Measurements from ENCODE around the gene ITSN1.
"Not testable (repeated sequence)": the region's sequence is repeated elsewhere in the genome, so short reads cannot be mapped to it uniquely, and the experiment has no call there.

ITSN1 gene

DNA sequence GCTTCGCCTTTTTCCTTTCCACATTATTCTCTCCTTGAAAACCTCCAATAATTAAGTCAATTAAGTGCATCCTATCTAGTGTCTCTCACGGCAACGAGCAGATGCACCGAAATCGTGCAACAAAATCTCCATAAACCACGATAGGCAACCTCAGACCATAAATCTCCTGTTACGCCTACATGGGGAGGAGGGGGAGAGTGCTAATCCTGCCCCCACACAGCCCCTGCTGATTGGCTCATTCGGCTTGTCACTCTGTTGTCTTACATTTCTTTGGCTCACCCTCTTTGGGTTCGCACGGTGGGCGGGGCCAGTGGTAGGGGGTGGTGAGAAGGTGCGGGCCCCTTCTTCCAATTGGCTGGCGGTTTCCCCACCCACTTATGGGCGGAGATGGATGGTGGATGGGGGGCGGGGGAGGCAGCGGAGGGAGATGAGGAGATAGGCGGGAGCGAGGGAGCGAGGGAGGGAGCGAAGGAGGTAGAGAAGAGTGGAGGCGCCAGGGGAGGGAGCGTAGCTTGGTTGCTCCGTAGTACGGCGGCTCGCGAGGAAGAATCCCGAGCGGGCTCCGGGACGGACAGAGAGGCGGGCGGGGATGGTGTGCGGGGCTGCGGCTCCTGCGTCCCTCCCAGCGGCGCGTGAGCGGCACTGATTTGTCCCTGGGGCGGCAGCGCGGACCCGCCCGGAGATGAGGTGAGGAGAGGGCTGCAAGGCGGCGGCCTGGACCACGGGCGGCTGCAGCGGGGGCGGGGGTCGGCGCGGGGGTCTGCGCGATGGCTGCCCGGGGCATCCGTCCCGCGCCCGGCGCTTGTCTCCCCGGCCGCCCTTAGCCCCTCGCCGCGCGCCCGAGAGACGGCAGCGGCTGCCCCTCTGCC is at the start of gene ITSN1:
Gene ITSN1, plus strand, starts transcription at position 475 of the 869 bp plus-strand sequence. CDS start 76,328 bp downstream, outside the sequence.
- DNase-seq (ENCODE audit: low spot score), result peak; percentile 97

DNA sequence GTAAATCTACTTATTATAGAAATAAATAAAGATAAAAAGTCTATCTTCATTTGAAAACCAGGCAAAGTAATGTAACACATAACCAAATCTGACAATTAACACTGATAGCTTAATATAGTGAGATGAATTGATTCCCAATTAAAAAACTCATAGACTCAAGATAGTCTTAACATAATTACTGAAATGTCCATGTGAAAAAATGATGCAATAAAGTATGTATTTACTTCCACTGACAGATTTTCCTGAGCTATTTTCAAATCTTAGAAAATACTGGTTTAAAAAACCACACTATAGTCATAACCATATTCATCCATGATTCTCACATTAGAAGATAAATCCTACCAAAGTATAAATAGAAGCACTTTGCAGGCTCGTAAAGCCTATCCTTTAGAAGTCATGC is 44.2 kb upstream of the ITSN1 start:
- no peak for DNase-seq (ENCODE audit: low spot score)

DNA sequence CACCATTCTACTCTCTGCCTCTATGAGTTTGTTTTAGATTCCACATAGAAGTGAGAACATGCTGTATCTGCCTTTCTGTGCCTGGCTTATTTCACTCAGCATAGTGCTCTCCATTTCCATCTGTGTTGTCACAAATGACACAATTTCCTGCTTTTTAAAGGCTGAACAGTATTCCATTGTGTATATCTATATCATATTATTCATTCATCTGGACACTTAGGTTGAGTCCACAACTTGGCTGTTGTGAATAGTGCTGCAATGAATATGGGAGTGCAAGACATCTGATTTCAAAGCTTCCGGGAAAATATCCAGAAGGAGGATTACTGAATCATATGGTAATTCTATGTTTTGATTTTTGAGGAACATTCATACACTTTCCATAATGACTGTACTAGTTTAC is 33.7 kb upstream of the ITSN1 start:
- DNase-seq (ENCODE audit: low spot score), result peak; percentile 41

DNA sequence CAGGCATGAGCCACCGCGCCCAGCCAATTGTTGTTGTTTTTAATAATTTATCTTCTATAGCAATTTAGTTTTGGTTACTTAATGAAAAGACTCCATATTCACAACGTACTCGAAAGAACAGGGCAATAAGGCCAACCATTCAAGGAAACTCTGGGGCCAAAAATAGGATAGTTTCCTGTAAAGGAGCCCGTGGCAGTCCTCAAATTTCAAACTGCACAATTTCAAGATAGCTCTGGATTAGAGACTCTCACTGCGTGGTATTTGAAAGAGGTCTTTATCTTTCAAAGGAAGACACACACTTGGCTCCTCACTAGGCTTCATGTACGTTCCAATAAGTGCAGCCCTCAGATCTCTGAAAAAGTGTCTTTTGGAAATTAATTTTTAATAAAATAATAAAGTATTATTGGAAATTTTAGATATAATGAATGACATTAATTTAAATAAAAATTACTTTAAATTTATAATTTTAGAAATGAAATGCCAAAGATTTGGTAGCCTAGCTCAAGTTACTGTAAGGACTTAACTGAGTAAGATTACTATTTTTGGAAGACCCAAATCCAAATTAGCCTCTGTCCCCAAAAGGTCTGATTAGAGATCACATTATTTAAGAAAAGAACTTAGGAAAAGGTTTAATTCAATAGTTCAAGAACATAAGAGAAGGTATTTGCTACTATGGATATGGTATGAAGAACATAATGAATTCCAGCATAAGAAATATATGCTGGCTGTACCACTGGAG is 31.1 kb upstream of the ITSN1 start:
- DNase-seq (ENCODE audit: low spot score), result no peak

DNA sequence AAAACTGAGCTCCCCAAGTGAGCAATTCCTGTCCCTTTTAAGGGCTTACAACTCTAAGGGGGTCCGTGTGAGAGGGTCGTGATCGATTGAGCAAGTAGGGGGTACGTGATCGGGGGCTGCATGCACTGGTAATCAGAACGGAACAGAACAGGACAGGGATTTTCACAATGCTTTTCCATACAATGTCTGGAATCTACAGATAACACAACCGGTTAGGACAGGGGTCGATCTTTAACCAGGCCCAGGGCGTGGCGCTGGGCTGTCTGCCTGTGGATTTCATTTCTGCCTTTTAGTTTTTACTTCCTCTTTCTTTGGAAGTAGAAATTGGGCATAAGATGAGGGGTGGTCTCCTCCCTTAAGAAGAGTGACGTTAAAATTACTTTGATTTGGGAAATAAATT is 24.7 kb upstream of the ITSN1 start:
- not testable (repeated sequence) for DNase-seq (ENCODE audit: low spot score)

DNA sequence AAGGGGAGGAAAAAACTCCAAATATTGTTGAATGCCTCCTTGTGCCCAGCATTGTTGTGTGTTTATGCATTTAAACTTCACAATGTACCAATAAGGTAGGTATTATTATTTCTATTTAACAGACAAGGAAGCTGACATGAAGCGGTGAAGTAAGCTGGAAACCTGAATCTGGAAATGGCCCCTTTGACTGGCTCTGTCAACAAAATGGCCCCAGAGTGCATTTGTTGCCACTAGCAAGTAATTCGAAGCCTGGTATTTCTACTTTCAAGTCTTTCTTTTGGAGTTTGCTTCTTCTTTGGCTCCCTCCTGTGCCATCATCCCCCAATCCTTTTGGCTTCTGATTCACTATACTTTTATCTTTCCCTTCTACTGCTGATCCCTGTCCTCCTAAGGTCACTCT is 23.9 kb upstream of the ITSN1 start:
- no peak for DNase-seq (ENCODE audit: low spot score)

DNA sequence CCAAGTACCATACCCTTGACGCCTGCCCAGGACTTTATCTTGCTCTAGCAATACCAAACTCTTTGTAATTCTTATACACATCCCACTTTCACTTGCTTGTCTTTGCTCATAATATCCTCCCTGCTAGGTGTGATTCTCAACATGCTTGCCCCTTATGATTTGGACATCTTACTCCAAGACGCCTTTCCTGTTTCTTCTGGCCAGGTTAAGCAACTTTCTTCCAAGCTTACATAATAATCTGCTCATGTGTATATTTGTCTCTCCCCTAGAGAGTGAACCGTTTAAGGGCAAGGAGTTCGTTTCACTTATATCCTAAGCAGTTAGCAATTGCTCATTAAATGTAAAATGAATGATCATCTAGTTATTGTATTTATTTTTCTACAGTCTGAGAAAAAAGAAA is 22.6 kb upstream of the ITSN1 start:
- no peak for DNase-seq (ENCODE audit: low spot score)

DNA sequence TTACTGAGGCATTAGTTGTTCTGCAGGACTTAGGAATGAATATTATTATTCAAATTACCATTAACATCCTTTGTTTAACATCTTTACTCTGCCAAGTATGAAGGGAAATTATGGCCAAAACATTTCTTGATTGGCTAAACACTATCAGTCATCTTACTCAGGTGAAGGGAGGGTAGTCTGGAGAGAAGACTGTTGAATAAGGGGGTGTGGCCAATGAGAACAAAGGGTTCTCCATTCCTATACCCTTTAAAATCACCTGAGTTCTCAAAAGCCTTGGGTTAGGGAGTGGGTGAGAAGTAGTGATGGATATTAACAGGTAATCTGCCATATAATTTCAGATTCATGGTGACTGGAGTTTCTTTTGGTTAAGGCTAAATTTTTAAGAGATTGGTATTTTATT is 20.0 kb upstream of the ITSN1 start:
- DNase-seq (ENCODE audit: low spot score), result no peak

DNA sequence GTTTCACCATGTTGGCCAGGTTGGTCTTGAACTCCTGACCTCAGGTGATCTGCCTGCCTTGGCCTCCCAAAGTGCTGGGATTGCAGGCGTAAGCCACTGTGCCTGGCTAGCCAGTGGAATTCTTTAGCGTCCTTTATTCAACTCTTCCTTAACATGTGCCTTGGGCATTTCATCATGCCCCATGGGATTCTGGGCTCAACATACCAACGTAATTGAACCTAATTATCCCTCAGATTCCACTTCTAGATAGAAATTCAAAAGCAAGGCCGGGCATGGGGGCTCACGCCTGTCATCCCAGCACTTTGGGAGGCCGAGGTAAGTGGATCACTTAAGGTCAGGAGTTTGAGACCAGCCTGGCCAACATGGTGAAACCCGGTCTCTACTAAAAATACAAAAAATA is 16.1 kb upstream of the ITSN1 start:
- DNase-seq (ENCODE audit: low spot score), result not testable (repeated sequence)

DNA sequence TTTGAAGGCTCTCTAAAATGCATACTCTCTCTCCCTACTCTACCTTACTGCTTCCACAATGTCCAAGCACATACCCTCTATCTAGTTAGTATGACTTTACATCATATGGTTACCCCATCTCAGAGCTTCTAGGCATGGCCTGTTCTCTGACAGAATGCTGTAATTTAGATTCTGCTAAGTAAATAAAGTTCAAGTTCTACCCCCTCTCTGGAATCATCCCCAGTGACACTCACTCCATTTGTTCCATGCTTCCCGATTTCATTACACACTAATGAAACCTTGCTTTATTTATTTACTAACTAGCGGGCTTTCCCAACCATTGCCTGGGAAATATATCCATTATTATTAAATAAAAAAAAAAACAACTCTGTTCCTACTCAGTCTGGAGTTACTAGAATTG is 8.0 kb upstream of the ITSN1 start:
- no peak for DNase-seq (ENCODE audit: low spot score)

DNA sequence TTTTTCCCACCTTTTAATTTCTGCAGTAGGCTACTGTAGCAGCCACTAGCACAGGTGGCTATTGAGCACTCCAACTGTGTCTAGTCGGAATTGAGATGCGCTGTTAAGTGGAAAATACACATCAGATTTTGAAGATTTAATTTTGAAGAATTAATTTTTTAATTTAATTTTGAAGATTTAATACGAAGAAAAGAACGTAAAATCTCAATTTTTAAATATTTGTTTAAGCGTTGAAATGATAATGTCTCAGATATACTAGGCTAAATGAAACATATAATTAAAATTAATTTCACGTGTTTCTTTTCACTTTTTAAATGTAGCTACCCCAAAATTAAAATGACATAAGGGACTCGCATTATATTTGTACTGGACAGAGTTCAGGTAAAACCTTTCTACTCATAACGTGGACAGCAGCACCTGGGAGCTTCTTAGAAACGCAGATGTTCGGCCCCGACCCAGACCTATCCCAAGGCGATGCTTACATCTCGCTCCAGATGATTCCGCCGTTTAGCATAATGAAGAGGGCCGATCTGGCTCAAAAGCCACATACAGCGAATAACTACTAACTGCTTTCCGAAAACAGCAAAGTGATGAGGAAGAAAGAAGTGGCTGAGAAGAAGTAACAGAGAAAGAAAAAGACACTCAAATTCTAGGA is 1.5 kb upstream of the ITSN1 start:
- DNase-seq (ENCODE audit: low spot score), result peak; percentile 13

DNA sequence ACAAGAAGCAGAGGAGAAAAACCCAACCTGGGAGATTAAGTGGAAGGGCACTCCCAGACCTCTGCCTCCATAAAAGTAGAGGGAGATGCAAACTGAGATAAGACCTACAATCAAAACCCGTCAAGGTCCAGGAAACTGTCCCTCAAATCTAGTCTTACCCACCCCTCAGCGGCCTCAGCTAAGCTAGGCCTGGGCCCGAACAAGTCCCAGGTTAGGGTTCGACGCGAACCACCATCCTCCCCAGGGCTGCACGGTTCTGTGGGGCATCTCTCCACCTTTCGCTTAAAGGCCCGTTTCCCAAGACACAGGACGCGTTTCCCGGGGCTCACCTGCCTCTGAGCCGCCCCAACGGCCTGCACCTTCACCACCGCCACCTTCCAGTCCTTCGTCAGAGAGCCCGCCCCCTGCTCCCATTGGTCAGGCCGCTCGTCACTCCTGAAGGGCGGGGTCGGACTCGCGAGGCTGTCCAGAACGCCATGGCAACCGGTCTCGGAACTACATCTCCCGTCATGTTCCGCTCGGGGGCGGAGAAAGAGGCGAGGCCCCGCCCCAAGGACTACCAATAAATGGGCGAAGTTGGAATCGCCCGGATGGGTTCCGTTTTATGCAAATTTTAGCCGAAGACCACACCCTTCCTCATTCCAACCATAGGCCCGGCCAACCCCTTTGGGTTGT is 812 bp upstream of the ITSN1 start, which contains the start of gene CRYZL1:
Gene CRYZL1, minus strand, starts transcription at position 390 of the 675 bp plus-strand sequence. CDS start 10,190 bp downstream, outside the sequence.
- peak; percentile 100 for DNase-seq (ENCODE audit: low spot score)

DNA sequence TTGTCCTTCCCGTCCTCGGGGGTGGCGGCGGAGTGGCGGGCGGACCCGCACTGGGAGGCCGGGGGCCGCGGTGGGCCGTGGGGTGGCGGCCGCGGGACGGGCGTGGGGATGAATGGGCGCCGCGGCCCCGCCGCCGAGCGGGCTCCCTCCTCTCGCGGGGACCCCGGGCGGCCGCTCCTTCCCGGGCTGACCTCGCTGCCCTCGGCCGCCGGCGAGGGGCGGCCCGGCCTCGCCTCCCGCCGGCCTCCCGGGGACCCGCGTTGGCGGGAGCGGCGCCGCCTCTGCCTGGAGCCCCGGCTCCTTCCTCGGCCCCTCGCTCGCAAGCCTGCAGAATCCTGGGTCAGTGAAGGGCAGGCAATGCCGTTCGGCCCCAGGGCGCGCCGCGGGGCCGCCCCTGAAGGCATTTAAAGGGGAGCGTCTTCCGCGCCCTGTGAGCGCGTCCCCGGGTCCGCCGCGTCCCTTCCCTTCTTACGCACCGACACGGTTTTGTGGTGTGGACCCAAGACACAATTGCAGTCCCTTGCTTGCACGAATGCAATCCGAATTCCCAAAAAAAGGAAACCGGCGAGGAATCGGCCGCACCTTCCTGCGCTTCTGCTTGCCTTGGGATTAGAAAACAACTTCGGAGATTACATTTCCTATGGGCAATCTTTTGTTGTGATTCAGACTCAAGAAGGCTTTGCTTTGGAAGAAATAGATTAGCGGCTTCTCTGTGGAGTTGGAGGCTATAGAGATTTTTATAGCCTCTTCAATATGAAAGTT is 776 bp downstream of the ITSN1 start:
- DNase-seq (ENCODE audit: low spot score), result peak; percentile 41

DNA sequence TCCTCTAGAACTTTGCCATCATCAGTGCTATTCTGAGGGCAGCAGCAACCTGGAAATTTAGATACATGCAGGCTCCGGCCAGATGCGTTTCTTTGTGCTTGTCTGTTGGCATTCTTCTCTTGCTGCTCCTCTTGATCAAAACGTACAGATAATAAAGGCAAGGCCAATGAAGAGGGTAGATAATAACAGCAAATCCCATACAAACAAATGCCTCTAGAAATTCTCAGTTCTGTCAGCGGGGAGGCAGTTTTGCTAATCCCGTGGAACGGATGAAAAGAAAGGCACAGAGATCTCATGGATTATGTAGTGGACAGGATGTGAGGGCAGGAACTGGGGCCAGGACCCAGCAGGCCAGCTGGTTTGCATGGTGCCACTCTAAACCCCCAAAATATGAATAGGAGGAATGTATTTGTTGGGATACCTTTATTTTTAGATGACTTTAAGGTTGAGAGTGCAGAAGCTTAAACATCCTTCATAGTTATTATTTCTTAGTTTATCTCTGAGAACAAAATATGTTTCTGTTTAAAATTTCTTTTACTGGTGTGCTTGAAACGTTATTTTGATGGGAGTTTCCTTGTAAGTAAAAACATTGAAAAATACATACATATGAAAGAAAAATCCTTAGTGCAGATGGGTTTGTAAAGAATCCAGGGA is 1.5 kb downstream of the ITSN1 start:
- peak; percentile 19 for DNase-seq (ENCODE audit: low spot score)

DNA sequence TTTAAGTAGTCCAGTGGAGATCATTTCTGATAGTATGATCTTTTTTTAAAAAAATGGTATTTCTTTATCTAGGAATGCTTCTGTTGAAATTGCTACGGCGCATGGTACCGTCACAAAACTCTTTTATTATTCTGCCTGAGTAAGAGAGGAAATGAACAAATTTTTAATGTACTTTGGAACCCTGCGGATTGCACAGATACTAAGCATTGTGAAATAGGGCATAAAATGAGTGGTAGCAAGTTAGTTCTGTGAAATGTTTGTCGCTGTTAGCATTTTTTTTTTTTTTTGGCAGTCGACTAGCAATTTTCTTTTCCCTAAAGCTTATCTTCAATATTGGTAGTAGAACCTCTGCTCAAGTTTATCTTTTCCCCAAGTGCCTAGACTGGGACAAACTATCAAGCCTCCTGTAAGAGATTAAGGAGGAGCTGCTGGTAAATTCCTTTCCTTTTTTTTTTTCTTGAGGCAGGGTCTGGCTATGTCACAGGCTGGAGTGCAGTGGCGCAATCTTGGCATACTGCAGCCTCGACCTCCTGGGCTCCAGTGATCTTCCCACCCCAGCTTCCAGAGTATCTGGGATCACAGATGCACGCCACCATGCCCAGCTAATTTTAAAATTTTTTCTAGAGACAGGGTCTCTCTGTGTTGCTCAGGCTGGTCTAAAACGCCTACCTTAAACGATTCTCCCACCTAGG is 2.2 kb downstream of the ITSN1 start:
- no peak for DNase-seq (ENCODE audit: low spot score)

DNA sequence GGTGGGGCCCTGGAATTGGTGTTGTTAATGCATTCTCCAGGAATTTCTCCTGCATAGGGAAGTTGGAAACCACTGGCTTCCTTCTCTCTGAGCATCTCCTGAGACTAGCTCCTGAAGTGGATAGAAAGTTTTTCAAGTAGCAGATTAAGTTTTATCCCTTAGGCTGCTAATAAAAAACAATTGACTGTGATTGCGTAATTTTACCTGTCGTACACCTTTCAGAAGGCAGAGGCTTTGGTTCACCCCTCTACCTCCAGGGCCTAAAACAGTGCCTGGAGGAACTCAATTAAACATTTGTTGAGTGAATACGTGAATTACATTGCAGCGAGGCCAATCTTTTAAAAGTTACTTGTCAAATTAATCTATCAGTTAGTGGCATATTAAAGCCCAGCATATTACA is 3.4 kb downstream of the ITSN1 start:
- DNase-seq (ENCODE audit: low spot score), result no peak

DNA sequence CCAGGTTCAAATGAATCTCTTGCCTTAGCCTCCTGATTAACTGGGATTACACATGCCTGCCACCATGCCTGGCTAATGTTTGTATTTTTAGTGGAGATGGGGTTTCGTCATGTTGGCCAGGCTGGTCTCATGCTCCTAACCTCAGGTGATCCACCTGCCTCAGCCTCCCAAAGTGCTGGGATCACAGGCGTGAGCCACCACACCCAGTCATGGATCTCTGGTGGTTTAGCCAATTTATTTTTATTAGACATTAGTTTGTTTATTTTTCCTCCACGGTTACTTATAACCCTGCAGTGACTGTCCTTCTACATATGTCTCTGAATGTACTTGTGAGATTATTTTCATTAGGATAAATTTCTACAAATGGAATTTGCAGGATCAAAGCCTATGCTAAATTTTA is 5.3 kb downstream of the ITSN1 start:
- no peak for DNase-seq (ENCODE audit: low spot score)

DNA sequence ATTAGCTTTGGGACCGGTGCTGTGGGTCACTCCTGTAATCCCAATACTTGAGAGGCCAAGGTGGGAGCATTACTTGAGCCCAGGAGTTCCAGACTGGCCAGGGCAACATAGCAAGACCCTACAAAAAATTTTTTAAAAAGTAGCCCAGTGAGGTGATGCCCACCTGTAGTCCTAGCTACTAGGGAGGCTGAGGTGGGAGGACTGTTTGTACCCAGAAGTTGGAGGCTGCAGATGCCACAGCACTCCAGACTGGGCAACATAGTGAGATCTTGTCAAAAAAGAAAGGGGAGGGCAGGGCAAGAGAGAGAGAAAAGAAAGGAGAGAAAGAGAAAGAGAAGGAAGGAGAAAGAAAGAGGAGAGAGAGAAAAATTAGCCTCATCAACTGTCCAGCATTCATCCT is 6.3 kb downstream of the ITSN1 start:
- DNase-seq (ENCODE audit: low spot score), result no peak

DNA sequence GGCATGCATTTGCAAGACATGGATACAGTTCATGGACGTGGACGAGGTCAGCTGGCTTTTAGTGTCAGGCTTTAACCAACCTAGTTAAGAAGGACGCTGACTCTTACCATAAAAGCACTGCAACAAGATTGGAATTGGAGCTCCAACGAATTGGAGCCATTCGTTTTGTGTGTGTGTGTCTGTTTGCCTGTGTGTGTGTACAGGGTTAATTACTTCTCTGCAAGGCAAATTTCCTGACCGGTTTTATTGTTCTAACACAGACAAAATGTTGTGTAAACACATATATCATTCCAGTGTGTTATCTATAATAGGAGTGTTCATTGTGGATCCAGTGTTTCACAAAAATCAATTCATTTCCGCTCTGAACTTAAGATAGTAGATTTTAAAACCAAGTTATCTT is 7.9 kb downstream of the ITSN1 start:
- no peak for DNase-seq (ENCODE audit: low spot score)

DNA sequence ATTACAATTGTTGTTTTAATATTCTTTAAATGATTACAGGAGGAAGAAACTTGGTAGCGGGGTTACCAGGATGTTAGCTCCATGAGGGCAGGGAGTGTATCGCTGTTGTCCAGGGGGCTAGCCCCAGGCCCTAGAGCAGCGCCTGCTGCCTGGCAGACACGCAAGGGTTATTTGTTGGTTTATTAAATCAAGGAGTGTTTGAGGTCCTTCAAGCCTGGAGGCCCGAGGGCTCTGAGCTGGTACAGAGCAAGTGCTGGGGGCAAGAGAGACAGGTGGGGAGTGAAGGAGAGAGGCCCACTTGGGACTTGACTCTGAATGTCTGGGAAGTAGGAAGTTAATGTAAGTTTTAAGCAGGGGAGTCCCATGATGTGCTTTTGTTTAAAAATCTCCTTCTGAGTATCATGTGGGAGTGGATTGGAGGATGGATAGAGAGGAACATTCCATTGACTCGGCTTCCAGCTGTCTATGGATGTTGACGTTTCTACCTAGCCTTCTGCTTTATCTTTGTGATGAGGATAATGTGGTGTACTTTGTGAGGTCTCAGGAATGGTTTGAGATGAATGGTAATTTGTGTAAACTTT is 8.7 kb downstream of the ITSN1 start:
- DNase-seq (ENCODE audit: low spot score), result no peak
